Mesendoderm (in vitro differentiated cells): ENCODE measurements around the gene ADRB2.

Experiments
- DNase-seq: peaks from one replicate; pipeline ENCODE4 v3.0.0; 2013
- H2AK5ac ChIP-seq: 2 replicates; pipeline ENCODE4 v1.6.1; 2013; ENCODE audit warnings: low read length, inconsistent platforms
- H2BK120ac ChIP-seq: 2 replicates; pipeline ENCODE4 v1.6.1; 2013; ENCODE audit warnings: low read depth, mild to moderate bottlenecking, low read length, moderate library complexity, mixed read lengths
- H2BK15ac ChIP-seq: replicated peaks from 2 replicates; pipeline ENCODE4 v1.6.1; 2013; ENCODE audit warnings: low read depth, mild to moderate bottlenecking, moderate library complexity
- H2BK5ac ChIP-seq: 2 replicates; pipeline ENCODE4 v1.6.1; 2013; ENCODE audit warnings: low read length, inconsistent platforms
- H3K18ac ChIP-seq: 2 replicates; pipeline ENCODE4 v1.6.1; 2013; ENCODE audit warnings: mild to moderate bottlenecking, low read length, mixed read lengths
- H3K23ac ChIP-seq: one replicate; pipeline ENCODE4 v1.6.1; 2013; ENCODE audit warnings: low read length
- H3K27ac ChIP-seq: 2 replicates; pipeline ENCODE4 v1.5.1; 2013; ENCODE audit warnings: low read depth, mild to moderate bottlenecking, inconsistent platforms, low read length, moderate library complexity
- H3K27me3 ChIP-seq: 2 replicates; pipeline ENCODE4 v1.6.1; 2013; ENCODE audit warnings: low read length, control low read depth, mild to moderate bottlenecking, inconsistent platforms; ENCODE audit not compliant: insufficient read depth, poor library complexity
- H3K36me3 ChIP-seq: 2 replicates; pipeline ENCODE4 v1.6.1; 2013; ENCODE audit warnings: low read length, inconsistent platforms; ENCODE audit not compliant: control insufficient read depth, insufficient read depth
- H3K4ac ChIP-seq: one replicate; pipeline ENCODE4 v1.6.1; 2013; ENCODE audit warnings: low read depth, mild to moderate bottlenecking, low read length, moderate library complexity
- H3K4me1 ChIP-seq: 2 replicates; pipeline ENCODE4 v1.6.1; 2013; ENCODE audit warnings: low read depth, low read length, inconsistent platforms; ENCODE audit not compliant: control insufficient read depth
- H3K4me2 ChIP-seq: 2 replicates; pipeline ENCODE4 v1.6.1; 2013; ENCODE audit warnings: low read length
- H3K4me3 ChIP-seq: 2 replicates; pipeline ENCODE4 v1.5.1; 2013; ENCODE audit warnings: mild to moderate bottlenecking, low read length
- H3K56ac ChIP-seq: one replicate; pipeline ENCODE4 v1.6.1; 2013; ENCODE audit warnings: low read length
- H3K79me1 ChIP-seq: 2 replicates; pipeline ENCODE4 v1.6.1; 2013; ENCODE audit warnings: low read length, inconsistent platforms
- H3K79me2 ChIP-seq: 2 replicates; pipeline ENCODE4 v1.6.1; 2013; ENCODE audit warnings: mild to moderate bottlenecking, low read length; ENCODE audit not compliant: control insufficient read depth, insufficient read depth
- H3K9ac ChIP-seq: 2 replicates; pipeline ENCODE4 v1.6.1; 2013; ENCODE audit warnings: low read length, inconsistent platforms
- H4K5ac ChIP-seq: one replicate; pipeline ENCODE4 v1.6.1; 2013; ENCODE audit warnings: low read length
- H4K8ac ChIP-seq: one replicate; pipeline ENCODE4 v1.6.1; 2013; ENCODE audit warnings: low read depth, mild to moderate bottlenecking, control low read depth, low read length, moderate library complexity
- WGBS: extraction: QIAGEN DNeasy Blood & Tissue Kit; methylation state at CpG from one replicate; pipeline ENCODE4 v1.1.7; 2013; ENCODE audit warnings: low lambda C conversion rate, missing lambda C conversion rate; ENCODE audit not compliant: insufficient coverage; ENCODE audit errors: extremely low coverage; 5-methylcytosine and 5-hydroxymethylcytosine counted together

The ADRB2 gene

DNA sequence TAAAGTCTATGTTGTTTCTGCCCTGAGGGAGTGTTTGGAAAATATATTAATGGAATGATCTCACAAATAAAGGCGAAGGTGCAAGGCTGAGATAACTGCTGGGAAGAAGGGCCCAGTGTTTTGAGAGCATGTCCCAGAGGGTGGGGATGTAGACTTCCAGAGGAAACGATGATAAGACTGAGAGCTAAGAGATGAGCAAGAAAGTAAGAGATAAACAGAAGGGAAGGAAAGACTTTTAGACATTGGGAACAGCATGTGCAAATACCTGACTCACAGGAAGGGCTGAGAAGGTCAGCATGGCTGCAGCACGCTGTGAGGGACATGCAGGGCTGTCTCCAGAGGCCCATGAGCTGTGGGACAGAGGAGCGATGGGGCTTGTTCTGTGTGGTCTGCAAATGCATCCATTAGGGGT is 19.9 kb upstream of the ADRB2 start:
- no peak overlapping the region for H2BK5ac ChIP-seq
- H3K23ac ChIP-seq, result no peak overlapping the region
- H3K4me2 ChIP-seq, result no peak overlapping the region
- no peak overlapping the region for H4K5ac ChIP-seq
- no peaks in the 10 kb centered on the region for H3K79me1 ChIP-seq
- H3K18ac ChIP-seq, result no peak overlapping the region
- no peaks in the 10 kb centered on the region for H3K79me2 ChIP-seq
- H4K8ac ChIP-seq, result no peak overlapping the region
- no peaks in the 10 kb centered on the region for H3K36me3 ChIP-seq
- no peak overlapping the region for H2BK120ac ChIP-seq
- WGBS, result no CpG with 5 or more reads among the region's 4 CpGs
- H3K9ac ChIP-seq, result no peak overlapping the region
- no peaks in the 10 kb centered on the region for H3K4me1 ChIP-seq
- no peak overlapping the region for H3K4me3 ChIP-seq
- DNase-seq, result no peak
- no peak overlapping the region for H2AK5ac ChIP-seq
- no peak overlapping the region for H3K56ac ChIP-seq
- no peaks in the 10 kb centered on the region for H3K27me3 ChIP-seq
- no peak overlapping the region for H2BK15ac ChIP-seq
- no peak overlapping the region for H3K4ac ChIP-seq
- H3K27ac ChIP-seq, result no peak overlapping the region

DNA sequence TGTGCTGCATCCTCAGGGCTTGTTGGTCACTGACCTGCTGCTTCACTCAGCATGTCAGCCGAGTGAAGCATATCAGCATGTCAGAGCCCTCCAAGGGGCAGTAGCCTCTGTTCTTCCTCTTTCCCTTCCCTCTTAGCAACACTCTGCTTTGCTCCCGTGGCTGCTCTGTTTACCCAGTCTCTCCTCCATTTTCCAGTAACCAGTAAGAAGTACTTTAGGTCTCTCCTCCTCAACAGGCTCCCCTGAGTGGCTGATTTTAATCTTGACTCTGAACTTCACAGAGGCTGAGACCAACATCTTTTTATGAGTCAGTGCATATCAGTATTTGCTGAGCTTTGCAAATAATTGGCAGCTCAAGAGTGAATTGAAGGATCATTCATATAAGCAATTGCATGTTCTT is 18.6 kb upstream of the ADRB2 start:
- Histone ChIP-seq H3K4me2 (no peak overlapping the region), H2BK5ac (no peak overlapping the region), H3K56ac (no peak overlapping the region), H2BK120ac (no peak overlapping the region), H4K5ac (no peak overlapping the region), H3K23ac (no peak overlapping the region), H3K79me1 (no peaks in the 10 kb centered on the region), H3K18ac (no peak overlapping the region), H3K27ac (no peak overlapping the region), H2BK15ac (no peak overlapping the region), H3K4me1 (no peaks in the 10 kb centered on the region), H3K4me3 (no peak overlapping the region), H3K36me3 (no peaks in the 10 kb centered on the region), H3K27me3 (no peaks in the 10 kb centered on the region), H3K9ac (no peak overlapping the region), H4K8ac (no peak overlapping the region), H2AK5ac (no peak overlapping the region), H3K79me2 (no peaks in the 10 kb centered on the region), H3K4ac (no peak overlapping the region)
- no CpG with 5 or more reads among the region's 2 CpGs for whole genome bisulfite sequencing
- DNase-seq, result no peak

GRCh38 chr5:148808864-148809642 is 17.4 kb upstream of the ADRB2 start:
- Histone ChIP-seq H3K4ac (no peak overlapping the region), H3K18ac (no peak overlapping the region), H2AK5ac (no peak overlapping the region), H3K27me3 (no peaks in the 10 kb centered on the region), H3K36me3 (no peaks in the 10 kb centered on the region), H3K27ac (no peak overlapping the region), H3K4me3 (no peak overlapping the region), H2BK5ac (no peak overlapping the region), H4K8ac (no peak overlapping the region), H2BK15ac (no peak overlapping the region), H3K56ac (no peak overlapping the region), H3K79me1 (no peaks in the 10 kb centered on the region), H4K5ac (no peak overlapping the region), H3K79me2 (no peaks in the 10 kb centered on the region), H3K4me1 (no peaks in the 10 kb centered on the region), H3K4me2 (no peak overlapping the region), H3K23ac (no peak overlapping the region), H3K9ac (no peak overlapping the region), H2BK120ac (no peak overlapping the region)
- no peak for DNase-seq
- no CpG with 5 or more reads among the region's 10 CpGs for WGBS

DNA sequence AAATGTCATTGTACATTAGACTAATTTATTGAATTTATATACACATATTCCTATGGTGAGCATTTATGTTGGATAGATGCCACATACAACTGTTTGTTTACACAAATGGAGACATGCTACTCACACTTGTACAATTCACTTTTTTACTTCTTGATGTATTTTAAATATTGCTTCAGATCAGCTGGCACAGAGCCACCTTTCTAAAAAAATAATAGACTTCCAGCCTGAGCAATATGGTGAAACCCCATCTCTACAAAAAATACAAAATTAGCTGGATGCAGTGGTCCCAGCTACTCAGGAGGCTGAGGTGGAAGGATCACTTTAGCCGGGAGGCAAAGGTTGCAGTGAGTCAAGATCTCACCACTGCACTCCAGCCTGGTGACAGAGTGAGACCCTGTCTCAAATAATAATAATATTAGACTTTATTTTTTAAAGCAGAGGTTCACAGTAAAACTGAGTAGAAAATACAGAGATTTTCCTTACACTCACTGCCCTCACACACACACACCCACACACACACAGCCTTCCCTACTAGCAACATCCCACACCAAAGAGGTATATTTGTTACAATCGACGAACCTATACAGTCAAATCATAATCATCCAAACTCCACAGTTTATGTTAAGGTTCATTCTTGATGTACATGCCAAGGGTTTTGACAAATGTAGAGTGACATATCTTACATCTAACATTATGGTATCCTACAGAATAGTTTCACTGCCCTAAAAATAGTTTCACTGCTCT is 16.5 kb upstream of the ADRB2 start:
- Histone ChIP-seq H3K18ac (no peak overlapping the region), H4K5ac (no peak overlapping the region), H4K8ac (no peak overlapping the region), H3K79me2 (no peaks in the 10 kb centered on the region), H3K4me1 (no peaks in the 10 kb centered on the region), H2BK120ac (no peak overlapping the region), H3K4me2 (no peak overlapping the region), H3K4me3 (no peak overlapping the region), H3K27ac (no peak overlapping the region), H3K9ac (no peak overlapping the region), H2AK5ac (no peak overlapping the region), H2BK5ac (no peak overlapping the region), H3K56ac (no peak overlapping the region), H3K79me1 (no peaks in the 10 kb centered on the region), H2BK15ac (no peak overlapping the region), H3K4ac (no peak overlapping the region), H3K23ac (no peak overlapping the region), H3K27me3 (no peaks in the 10 kb centered on the region), H3K36me3 (no peaks in the 10 kb centered on the region)
- DNase-seq, result no peak
- WGBS, result no CpG with 5 or more reads among the region's 3 CpGs

DNA sequence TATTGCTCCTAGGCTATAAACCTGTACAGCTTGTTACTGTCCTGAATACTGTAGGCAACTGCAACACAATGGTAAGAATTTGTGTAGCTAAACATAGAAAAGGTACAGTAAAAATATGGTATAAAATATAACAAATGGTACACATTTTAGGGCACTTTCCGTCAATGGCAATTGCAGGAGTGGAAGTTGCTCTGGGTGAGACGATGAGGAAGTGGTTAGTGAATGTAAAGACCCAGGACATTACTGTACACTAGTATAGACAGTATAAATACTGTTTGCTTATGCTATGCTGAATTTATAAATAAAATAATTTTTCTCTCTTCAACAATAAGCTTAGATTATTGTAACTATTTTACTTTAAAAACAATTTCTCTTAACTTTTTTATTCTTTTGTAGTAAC is 15.6 kb upstream of the ADRB2 start:
- H3K56ac ChIP-seq, result no peak overlapping the region
- WGBS, result no CpG with 5 or more reads among the region's 2 CpGs

More for the DNA sequence above, 15.6 kb upstream of the ADRB2 start:
- no peak overlapping the region for H2AK5ac ChIP-seq
- no peak overlapping the region for H4K8ac ChIP-seq
- no peaks in the 10 kb centered on the region for H3K4me1 ChIP-seq
- no peaks in the 10 kb centered on the region for H3K27me3 ChIP-seq
- no peak overlapping the region for H4K5ac ChIP-seq
- no peak overlapping the region for H2BK120ac ChIP-seq
- no peak overlapping the region for H3K4me2 ChIP-seq
- no peaks in the 10 kb centered on the region for H3K79me1 ChIP-seq
- no peak for DNase-seq
- no peak overlapping the region for H3K9ac ChIP-seq
- H3K79me2 ChIP-seq, result no peaks in the 10 kb centered on the region
- H3K27ac ChIP-seq, result no peak overlapping the region
- H3K36me3 ChIP-seq, result no peaks in the 10 kb centered on the region
- H3K4me3 ChIP-seq, result no peak overlapping the region
- no peak overlapping the region for H3K23ac ChIP-seq
- no peak overlapping the region for H3K18ac ChIP-seq
- no peak overlapping the region for H2BK5ac ChIP-seq
- H3K4ac ChIP-seq, result no peak overlapping the region
- H2BK15ac ChIP-seq, result no peak overlapping the region
